Measurements from ENCODE around the gene KIRREL1.

Gene KIRREL1

GRCh38 chr1:158107916-158108315 lies 114.5 kb downstream of the KIRREL1 start:
- Histone ChIP-seq H3K9me2 (ENCODE audit: low read depth, low read length) (no peaks in the 10 kb centered on the region), H2AFZ (ENCODE audit: low read length) (no peak overlapping the region), H3K4me3 (ENCODE audit: low read depth, low read length, poor library complexity, severe bottlenecking) (no peak overlapping the region), H3K79me2 (ENCODE audit: insufficient read depth, low read length) (no peaks in the 10 kb centered on the region), H4K20me1 (ENCODE audit: insufficient read depth, low read length) (no peaks in the 10 kb centered on the region), H3K9me3 (ENCODE audit: low read length) (no peaks in the 10 kb centered on the region), H3K27me3 (ENCODE audit: insufficient read depth, low read length) (peaks cover 13% of the 10 kb centered on the region; the same call in 1 of the 2 replicates), H3K4me2 (ENCODE audit: low read length) (no peak overlapping the region), H3K9ac (ENCODE audit: low read length) (no peak overlapping the region), H3K4me1 (ENCODE audit: insufficient read depth, low read length, severe bottlenecking) (no peaks in the 10 kb centered on the region), H3K36me3 (ENCODE audit: insufficient read depth, low read length) (no peaks in the 10 kb centered on the region; the same call in 1 of the 2 replicates), H3F3A (ENCODE audit: insufficient read depth, low read length) (no peaks in the 10 kb centered on the region), H3K27ac (ENCODE audit: low read depth, low read length, poor library complexity, severe bottlenecking) (no peak overlapping the region)
- TF ChIP-seq CTCF (IDR thresholded peaks at IDR 0.05; ENCODE audit: low read length): no peak
- no peak for TF ChIP-seq EZH2 (IDR thresholded peaks at IDR 0.05; ENCODE audit: borderline replicate concordance, low read length)

GRCh38 chr1:158112994-158113758 lies 119.7 kb downstream of the KIRREL1 start:
- Histone ChIP-seq H3K9me3 (ENCODE audit: low read length) (no peaks in the 10 kb centered on the region), H3F3A (ENCODE audit: insufficient read depth, low read length) (no peaks in the 10 kb centered on the region), H3K4me3 (ENCODE audit: low read depth, low read length, poor library complexity, severe bottlenecking) (peak overlapping the region; percentile 71), H3K36me3 (ENCODE audit: insufficient read depth, low read length) (no peaks in the 10 kb centered on the region; the same call in 1 of the 2 replicates), H4K20me1 (ENCODE audit: insufficient read depth, low read length) (no peaks in the 10 kb centered on the region), H3K4me2 (ENCODE audit: low read length) (peak overlapping the region; percentile 71), H3K9me2 (ENCODE audit: low read depth, low read length) (no peaks in the 10 kb centered on the region), H3K4me1 (ENCODE audit: insufficient read depth, low read length, severe bottlenecking) (peaks cover 13% of the 10 kb centered on the region), H3K9ac (ENCODE audit: low read length) (peak overlapping the region; percentile 55; the same call in 1 of the 2 replicates), H3K27me3 (ENCODE audit: insufficient read depth, low read length) (peaks cover 19% of the 10 kb centered on the region; the same call in 1 of the 2 replicates), H3K27ac (ENCODE audit: low read depth, low read length, poor library complexity, severe bottlenecking) (no peak overlapping the region), H3K79me2 (ENCODE audit: insufficient read depth, low read length) (no peaks in the 10 kb centered on the region), H2AFZ (ENCODE audit: low read length) (peak overlapping the region; percentile 39)
- TF ChIP-seq CTCF (IDR thresholded peaks at IDR 0.05; ENCODE audit: low read length): peak; percentile 62
- TF ChIP-seq EZH2 (IDR thresholded peaks at IDR 0.05; ENCODE audit: borderline replicate concordance, low read length): no peak

- Histone ChIP-seq H3K36me3 (ENCODE audit: insufficient read depth, low read length) (no peaks in the 10 kb centered on the region; the same call in 1 of the 2 replicates), H3K4me2 (ENCODE audit: low read length) (peak overlapping the region; percentile 71), H3K9me3 (ENCODE audit: low read length) (no peaks in the 10 kb centered on the region), H4K20me1 (ENCODE audit: insufficient read depth, low read length) (no peaks in the 10 kb centered on the region), H3K9me2 (ENCODE audit: low read depth, low read length) (no peaks in the 10 kb centered on the region), H3K79me2 (ENCODE audit: insufficient read depth, low read length) (no peaks in the 10 kb centered on the region), H3K9ac (ENCODE audit: low read length) (peak overlapping the region; percentile 55; the same call in 1 of the 2 replicates), H3K27ac (ENCODE audit: low read depth, low read length, poor library complexity, severe bottlenecking) (no peak overlapping the region), H3K4me1 (ENCODE audit: insufficient read depth, low read length, severe bottlenecking) (peaks cover 13% of the 10 kb centered on the region), H3K4me3 (ENCODE audit: low read depth, low read length, poor library complexity, severe bottlenecking) (peak overlapping the region; percentile 71), H3F3A (ENCODE audit: insufficient read depth, low read length) (no peaks in the 10 kb centered on the region), H3K27me3 (ENCODE audit: insufficient read depth, low read length) (peaks cover 19% of the 10 kb centered on the region; the same call in 1 of the 2 replicates), H2AFZ (ENCODE audit: low read length) (no peak overlapping the region)
- TF ChIP-seq EZH2 (IDR thresholded peaks at IDR 0.05; ENCODE audit: borderline replicate concordance, low read length) (no peak), CTCF (IDR thresholded peaks at IDR 0.05; ENCODE audit: low read length) (no peak; the same call in 1 of the 2 replicates)
These were observed 120.3 kb downstream of the KIRREL1 start for GRCh38 chr1:158113759-158114127.
